WERI-Rb-1 (cell line): ENCODE results near the gene ZBTB37.
"Not testable (repeated sequence)": the region's sequence is repeated elsewhere in the genome, so short reads cannot be mapped to it uniquely, and the experiment has no call there.

Source experiments
- DNase-seq: peaks from one replicate; pipeline ENCODE4 v3.0.0-alpha.2; 2020
- H3K27ac ChIP-seq: fragments of 250-450 bp; sonication (Bioruptor Pico); 2 replicates; pipeline ENCODE4 v1.5.1; 2020; ENCODE audit warnings: mild to moderate bottlenecking, moderate library complexity
- H3K27me3 ChIP-seq: fragments of 250-450 bp; sonication (Bioruptor Pico); 2 replicates; pipeline ENCODE4 v1.5.1; 2021; ENCODE audit warnings: mild to moderate bottlenecking, low read depth, moderate library complexity; ENCODE audit not compliant: insufficient read depth, severe bottlenecking
- H3K36me3 ChIP-seq: fragments of 250-450 bp; sonication (Bioruptor Pico); 2 replicates; pipeline ENCODE4 v1.5.1; 2020; ENCODE audit warnings: mild to moderate bottlenecking, moderate library complexity
- H3K4me3 ChIP-seq: 2 replicates; pipeline ENCODE4 v1.5.1; 2011; ENCODE audit warnings: low read depth, mild to moderate bottlenecking, control low read depth, low read length
- H3K9me3 ChIP-seq: fragments of 250-450 bp; sonication (Bioruptor Pico); 2 replicates; pipeline ENCODE4 v1.5.1; 2021; ENCODE audit warnings: mild to moderate bottlenecking, moderate library complexity; ENCODE audit not compliant: severe bottlenecking
- CTCF ChIP-seq: IDR thresholded peaks from 2 replicates; pipeline ENCODE4 v1.5.1; 2011; ENCODE audit warnings: low read depth, mild to moderate bottlenecking, control low read depth, inconsistent platforms, low read length

The ZBTB37 gene

GRCh38 chr1:173917635-173918493 lies 49.7 kb downstream of the ZBTB37 start:
- no peak for DNase-seq
- no peaks in the 10 kb centered on the region for H3K9me3 ChIP-seq
- no peak overlapping the region for H3K27ac ChIP-seq
- TF ChIP-seq CTCF = no peak
- H3K36me3 ChIP-seq = no peaks in the 10 kb centered on the region
- no peak overlapping the region for H3K4me3 ChIP-seq
- H3K27me3 ChIP-seq = no peaks in the 10 kb centered on the region

GRCh38 chr1:173920861-173921260 lies 52.7 kb downstream of the ZBTB37 start:
- Histone ChIP-seq H3K36me3 (no peaks in the 10 kb centered on the region), H3K27ac (no peak overlapping the region), H3K4me3 (no peak overlapping the region), H3K27me3 (no peaks in the 10 kb centered on the region), H3K9me3 (no peaks in the 10 kb centered on the region)
- no peak for TF ChIP-seq CTCF
- DNase-seq = no peak

GRCh38 chr1:173925306-173926242 lies 57.4 kb downstream of the ZBTB37 start:
- no peak overlapping the region for H3K4me3 ChIP-seq
- H3K27ac ChIP-seq = no peak overlapping the region
- no peak for DNase-seq
- no peaks in the 10 kb centered on the region for H3K36me3 ChIP-seq
- no peaks in the 10 kb centered on the region for H3K27me3 ChIP-seq
- no peak for TF ChIP-seq CTCF
- no peaks in the 10 kb centered on the region for H3K9me3 ChIP-seq

- not testable (repeated sequence) for H3K4me3 ChIP-seq, H3K27ac ChIP-seq, H3K9me3 ChIP-seq, H3K27me3 ChIP-seq, DNase-seq
- H3K36me3 ChIP-seq = peaks cover 17% of the 10 kb centered on the region
Measured at GRCh38 chr1:173930541-173930940, 62.4 kb downstream of the ZBTB37 start.

- no peak for DNase-seq
- Histone ChIP-seq H3K27ac (no peak overlapping the region), H3K27me3 (no peaks in the 10 kb centered on the region), H3K36me3 (peaks cover 49% of the 10 kb centered on the region), H3K9me3 (no peaks in the 10 kb centered on the region), H3K4me3 (no peak overlapping the region)
- no peak for TF ChIP-seq CTCF
Measured at GRCh38 chr1:173934440-173934839, 66.3 kb downstream of the ZBTB37 start.

GRCh38 chr1:173937062-173937461 lies 68.9 kb downstream of the ZBTB37 start:
- TF ChIP-seq CTCF = no peak
- no peak overlapping the region for H3K4me3 ChIP-seq
- DNase-seq = no peak

More at GRCh38 chr1:173937062-173937461, 68.9 kb downstream of the ZBTB37 start:
- Histone ChIP-seq H3K27ac (no peak overlapping the region), H3K27me3 (no peaks in the 10 kb centered on the region), H3K36me3 (peaks cover 75% of the 10 kb centered on the region), H3K9me3 (no peaks in the 10 kb centered on the region)
